Body of pancreas (tissue), 4 donors: Measurements from ENCODE around the gene ENTR1.

Experiments used
- CTCF ChIP-seq, 7 experiments: fragments of 450-650 bp in 4 of 7; fragments of 200-600 bp in 3 of 7; sonication (generic) in 3 of 7; IDR thresholded peaks; one replicate each; pipeline ENCODE4 v1.5.1; 2016 to 2019; ENCODE audit warnings: antibody characterized with exemption in 7 of 7
- POLR2A ChIP-seq, 3 donors: fragments of 450-650 bp; IDR thresholded peaks; one replicate each; pipeline ENCODE4 v1.6.1; 2016; ENCODE audit warnings: antibody characterized with exemption in 3 of 3, mild to moderate bottlenecking in 2 of 3

- no peak for TF ChIP-seq CTCF (IDR thresholded peaks at IDR 0.05)
- no peak for TF ChIP-seq POLR2A (IDR thresholded peaks at IDR 0.05)
These were observed 11.4 kb upstream of the ENTR1 start for GRCh38 chr9:136421791-136422190.
